MM.1S (cell line): ENCODE data around the gene RTN4RL2.

Experiments used
- CTCF ChIP-seq: fragments of 300-600 bp; sonication (generic); IDR thresholded peaks from 2 replicates; pipeline ENCODE4 v1.5.1; 2016; ENCODE audit warnings: antibody characterized with exemption, low read length, mixed read lengths
- EZH2 ChIP-seq: fragments of 300-600 bp; sonication (generic); optimal IDR thresholded peaks from 2 replicates; pipeline ENCODE3; 2017; ENCODE audit warnings: low read depth, mild to moderate bottlenecking, antibody characterized with exemption, low read length, mixed read lengths

GRCh38 chr11:57432714-57433163 is 27.6 kb upstream of the RTN4RL2 start:
- TF ChIP-seq CTCF (no peak), EZH2 (no peak)
